Fibroblast of mammary gland (primary cell): ENCODE measurements around the gene NIF3L1.

Experiments
- DNase-seq: peaks from one replicate; pipeline ENCODE4 v3.0.0-alpha.2; 2010; ENCODE audit warnings: low read depth
- H3K4me3 ChIP-seq: 2 replicates; pipeline ENCODE4 v1.5.1; 2011; ENCODE audit warnings: low read depth, mild to moderate bottlenecking, low read length, moderate library complexity; ENCODE audit not compliant: control insufficient read depth
- CTCF ChIP-seq: conservative IDR thresholded peaks from 2 replicates; pipeline ENCODE4 v1.5.1; 2011; ENCODE audit warnings: low read depth, low read length, inconsistent platforms; ENCODE audit not compliant: control insufficient read depth, insufficient read depth

Gene NIF3L1

GRCh38 chr2:200939832-200940231 lies 50.7 kb downstream of the NIF3L1 start:
- TF ChIP-seq CTCF = no peak
- no peak overlapping the region for H3K4me3 ChIP-seq
- no peak for DNase-seq

GRCh38 chr2:200943527-200944105 lies 54.4 kb downstream of the NIF3L1 start:
- TF ChIP-seq CTCF = no peak
- H3K4me3 ChIP-seq = no peak overlapping the region
- DNase-seq = no peak

GRCh38 chr2:200944467-200945394 lies 55.6 kb downstream of the NIF3L1 start:
- H3K4me3 ChIP-seq = no peak overlapping the region
- TF ChIP-seq CTCF = no peak
- DNase-seq = peak; percentile 94

- TF ChIP-seq CTCF = no peak
- H3K4me3 ChIP-seq = no peak overlapping the region
- DNase-seq = no peak
Observed at GRCh38 chr2:200945395-200945729, 56.2 kb downstream of the NIF3L1 start.

GRCh38 chr2:200950378-200950777 lies 61.2 kb downstream of the NIF3L1 start:
- no peak for DNase-seq
- H3K4me3 ChIP-seq = no peak overlapping the region
- TF ChIP-seq CTCF = no peak
